Myocyte (in vitro differentiated cells): ENCODE results near the gene PCDH1. TPM values are rescaled to one million over a fixed set of nuclear protein-coding genes. Genes with fewer than 3 reads are reported as not detected.
"Not testable (repeated sequence)": the region's sequence is repeated elsewhere in the genome, so short reads cannot be mapped to it uniquely, and the experiment has no call there.

Experiments used
- DNase-seq: peaks from one replicate; pipeline ENCODE4 v3.0.0-alpha.2; 2012; ENCODE audit warnings: low read depth
- total RNA-seq: library from RNA; depleted of rRNA; stranded (reverse); fragments of >200 nt; gene quantifications from 2 replicates; pipeline ENCODE4 v1.2.3, GENCODE V29; 2014

The PCDH1 gene
- total RNA-seq, 1 donor from 2014 or later, result 0.11 TPM

DNA sequence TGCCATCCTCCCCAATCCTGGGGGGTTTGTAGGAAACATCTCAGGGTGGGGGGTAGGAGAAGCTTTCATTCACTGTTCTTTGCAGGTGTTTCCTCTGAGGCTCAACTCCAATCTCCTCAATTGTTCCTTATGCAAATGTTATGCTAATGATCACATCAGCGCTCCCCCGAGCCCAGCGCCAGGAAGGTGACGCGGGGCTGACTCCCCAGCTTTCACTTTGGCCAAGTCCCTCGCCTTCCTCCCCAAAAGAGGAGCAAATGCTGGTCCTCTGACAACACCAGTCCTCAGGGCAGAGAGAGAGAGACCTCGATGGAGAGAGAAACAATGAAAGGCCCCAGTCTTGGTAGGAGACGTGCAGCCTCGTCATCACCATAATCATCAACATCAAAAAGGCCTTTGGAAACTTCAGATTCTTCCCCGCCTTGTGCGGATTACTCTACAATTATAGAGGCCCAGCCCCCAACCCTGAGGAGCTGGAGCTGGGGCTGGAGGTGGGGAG is 39.1 kb downstream of the PCDH1 start:
- DNase-seq, result no peak

DNA sequence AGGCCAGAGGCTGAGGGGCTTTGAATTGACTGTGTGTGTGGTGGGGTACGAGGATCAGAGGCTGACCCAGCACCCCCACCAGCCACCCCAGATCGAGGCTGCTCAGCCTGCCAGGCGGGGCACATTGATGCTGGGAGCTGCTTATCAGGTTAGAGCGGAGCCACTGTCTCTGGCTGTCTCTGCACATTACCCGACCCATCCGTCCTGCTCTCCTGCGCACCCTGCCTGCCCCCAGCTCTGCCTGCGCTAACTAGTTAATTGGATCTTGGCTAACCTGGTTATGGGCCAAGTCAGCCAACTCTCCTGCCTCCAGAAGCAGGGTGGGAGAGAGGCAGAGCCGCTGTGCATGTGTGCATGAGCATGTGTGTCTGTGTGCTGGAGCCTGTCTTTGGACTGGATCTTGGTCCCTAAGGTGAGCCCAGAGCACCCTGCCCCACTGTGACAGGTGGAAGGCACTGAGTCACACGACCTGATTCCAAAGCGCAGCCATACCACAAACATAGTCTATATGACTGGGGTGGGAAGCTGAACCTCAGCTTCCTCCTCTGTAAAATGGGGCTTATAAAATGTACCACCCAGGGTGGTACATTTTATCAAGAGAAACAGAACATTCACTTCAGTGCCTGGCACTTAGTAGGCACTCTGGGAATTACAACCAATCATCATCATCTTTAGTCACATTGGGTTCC is 39.7 kb downstream of the PCDH1 start:
- DNase-seq, result no peak

DNA sequence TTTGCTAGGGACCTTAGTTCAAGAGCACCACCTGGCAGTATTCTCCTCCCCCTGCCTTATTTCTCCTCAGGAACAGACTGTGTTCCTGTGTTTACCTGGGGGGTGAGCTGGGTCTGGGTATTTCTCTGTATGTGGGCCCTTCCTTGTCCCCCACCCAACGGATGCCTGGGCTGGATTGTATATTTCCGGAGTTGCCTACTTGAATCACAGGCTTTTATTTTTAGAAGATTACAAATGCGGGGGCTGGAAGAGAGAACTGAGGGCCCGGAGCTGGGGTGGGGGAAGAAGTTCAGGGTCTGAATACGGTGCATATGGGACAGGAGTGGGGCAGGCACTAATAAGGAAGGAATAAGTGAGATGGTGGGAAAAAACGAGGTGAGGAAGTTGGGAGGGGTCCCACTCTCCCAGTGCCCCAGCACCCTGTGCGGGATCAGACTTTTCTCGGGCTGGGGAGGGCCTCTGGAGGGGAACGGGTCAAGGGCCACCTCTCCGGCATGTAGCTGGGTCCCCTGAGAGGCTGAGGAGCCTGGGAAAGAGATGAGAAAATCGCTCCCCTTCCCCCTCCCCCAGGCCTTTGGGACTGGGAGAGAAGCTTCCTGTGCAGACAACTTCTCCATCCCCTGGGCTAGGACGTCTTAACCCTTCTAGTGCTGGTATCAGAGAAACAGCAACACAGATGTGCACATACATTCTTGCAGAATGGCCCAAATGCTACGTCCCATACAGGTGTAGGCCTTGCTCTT is 42.1 kb downstream of the PCDH1 start:
- no peak for DNase-seq

GRCh38 chr5:141834331-141834730 is 43.9 kb downstream of the PCDH1 start:
- DNase-seq, result no peak

DNA sequence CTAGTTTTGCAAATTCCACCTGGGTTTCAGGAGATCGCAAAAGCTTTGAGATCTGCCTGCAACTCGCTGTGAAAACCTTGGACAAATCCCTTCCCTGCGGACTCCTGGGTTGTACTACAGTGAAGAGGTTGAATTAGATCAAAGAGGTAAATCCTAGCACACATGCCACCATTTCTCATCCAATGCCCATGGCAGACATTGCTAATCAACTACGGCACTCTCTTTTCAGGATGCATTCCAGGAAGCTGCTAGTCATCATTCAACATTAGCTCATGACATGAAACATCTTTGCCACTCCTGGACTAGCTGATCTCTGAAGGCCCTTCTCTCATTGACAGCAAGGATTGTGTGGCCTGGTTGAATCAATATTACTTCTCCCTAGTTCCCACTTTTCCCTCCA is 46.1 kb downstream of the PCDH1 start:
- no peak for DNase-seq

GRCh38 chr5:141828162-141828561 is 50.0 kb downstream of the PCDH1 start:
- DNase-seq, result no peak

DNA sequence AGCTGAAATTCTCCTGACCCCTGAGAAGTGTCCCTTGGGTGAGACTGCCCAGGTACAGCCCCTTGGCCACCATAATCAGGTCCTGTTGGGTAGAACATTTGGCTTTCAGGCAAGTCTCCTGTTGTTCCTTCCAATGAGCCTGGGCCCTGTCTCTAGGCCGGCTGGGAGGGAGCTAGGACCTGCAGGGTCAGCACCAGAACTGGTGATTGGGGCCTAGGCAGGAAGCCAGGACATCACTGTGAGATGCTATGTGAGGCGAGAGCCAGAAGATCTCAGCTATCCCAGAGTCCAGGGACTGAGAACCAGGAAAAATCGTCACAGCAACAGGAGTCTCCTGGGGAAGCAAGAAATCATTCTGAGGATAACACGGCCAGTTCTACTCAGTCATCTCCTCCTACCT is 51.5 kb downstream of the PCDH1 start:
- no peak for DNase-seq

DNA sequence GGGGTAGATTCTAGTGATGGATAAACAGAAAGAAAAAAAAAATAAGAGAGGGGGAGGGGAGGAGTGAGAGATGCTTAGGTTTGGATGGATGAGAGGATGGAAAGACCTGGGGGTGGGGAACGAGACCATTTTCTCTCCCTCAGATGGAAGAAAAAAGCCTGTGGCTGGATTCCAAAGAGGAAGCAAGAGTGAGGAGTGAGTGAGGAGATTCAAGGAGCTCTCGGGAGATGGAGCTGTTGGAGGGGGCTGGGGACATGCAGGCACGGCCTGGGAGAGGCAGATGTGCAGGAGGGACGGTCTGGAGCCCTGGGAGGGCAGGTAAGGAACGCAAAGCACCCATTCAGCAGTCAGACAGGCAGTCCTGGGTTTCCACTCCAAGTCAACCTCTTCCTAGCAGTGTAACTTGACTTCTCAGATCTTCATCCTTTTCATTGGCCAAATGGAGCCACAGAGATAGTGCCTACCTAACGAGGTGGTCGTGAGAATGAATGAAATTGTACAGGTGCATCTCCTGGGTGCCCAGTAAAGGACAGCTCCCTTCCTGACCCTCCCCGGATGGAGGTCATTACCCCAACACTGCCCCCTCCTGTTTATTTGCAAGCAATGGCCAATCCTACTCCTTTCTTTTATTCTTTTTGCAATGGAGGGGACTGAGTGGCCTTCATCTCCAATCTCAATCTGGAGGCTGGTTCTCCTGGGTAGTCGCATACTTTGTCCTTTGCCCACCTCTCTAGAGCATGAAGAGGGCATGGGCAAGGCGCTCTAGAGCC is 52.2 kb downstream of the PCDH1 start:
- DNase-seq, result no peak

GRCh38 chr5:141825241-141825671 is 53.0 kb downstream of the PCDH1 start:
- DNase-seq, result no peak

GRCh38 chr5:141824717-141825116 is 53.5 kb downstream of the PCDH1 start:
- DNase-seq, result no peak

DNA sequence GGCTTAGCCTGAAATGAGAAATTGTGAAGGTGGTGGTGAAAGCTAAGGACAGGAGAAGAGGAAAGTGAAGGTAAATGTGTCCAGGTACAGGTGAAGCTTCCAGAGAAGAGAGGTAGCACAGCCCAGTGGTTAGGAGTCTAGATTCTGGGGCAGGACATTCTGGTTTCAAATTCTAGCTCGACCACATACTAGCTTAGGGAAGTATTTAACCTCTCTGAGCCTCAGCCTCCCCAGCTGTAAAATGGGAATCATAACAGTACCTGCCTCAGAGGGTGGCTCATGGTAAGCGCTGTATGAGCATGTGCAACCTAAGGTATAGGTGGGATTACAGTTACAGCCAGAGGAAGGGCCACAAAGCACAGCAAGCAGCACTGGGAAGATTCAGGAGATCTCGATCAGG is 55.2 kb downstream of the PCDH1 start:
- DNase-seq, result no peak

DNA sequence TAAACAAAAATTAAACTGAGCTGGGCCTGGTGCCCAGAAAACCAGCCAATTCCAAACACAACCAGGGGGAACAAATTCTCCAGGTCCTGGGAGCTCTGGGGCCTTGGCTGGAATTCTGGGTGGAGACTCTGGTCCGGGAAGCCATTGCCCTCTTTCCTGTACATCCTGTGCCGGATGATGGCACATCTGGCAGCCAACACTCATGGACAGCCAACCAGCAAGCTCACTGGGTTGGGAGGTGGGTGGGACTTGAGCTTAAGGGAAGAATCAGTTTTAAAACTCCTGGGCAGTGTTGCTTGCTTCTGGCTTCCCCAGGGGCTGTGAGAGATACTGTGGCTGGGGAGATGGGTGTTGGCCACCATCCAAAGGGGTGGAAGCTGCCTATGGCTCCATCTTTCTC is 56.1 kb downstream of the PCDH1 start:
- no peak for DNase-seq

- peak; percentile 59 for DNase-seq
Measured at GRCh38 chr5:141821430-141821925, 56.7 kb downstream of the PCDH1 start.

- not testable (repeated sequence) for DNase-seq
Measured at GRCh38 chr5:141820686-141821085, 57.5 kb downstream of the PCDH1 start.

DNA sequence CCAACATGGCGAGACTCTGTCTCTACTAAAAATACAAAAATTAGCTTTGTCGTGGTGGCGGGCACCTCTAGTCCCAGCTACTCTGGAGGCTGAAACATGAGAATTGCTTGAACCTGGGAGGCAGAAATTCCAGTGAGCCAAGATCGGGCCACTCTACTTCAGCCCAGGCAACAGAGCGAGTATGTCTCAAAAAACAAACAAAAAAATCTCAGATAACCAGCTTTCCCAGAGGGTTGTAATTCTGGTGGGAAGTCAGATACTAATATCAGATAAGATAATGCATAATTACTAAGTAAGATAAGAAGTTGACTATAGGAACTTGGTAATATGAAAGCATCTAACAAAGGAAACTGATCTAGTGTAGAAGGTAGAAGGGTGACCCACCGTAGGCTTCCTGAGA is 60.6 kb downstream of the PCDH1 start:
- DNase-seq, result no peak

DNA sequence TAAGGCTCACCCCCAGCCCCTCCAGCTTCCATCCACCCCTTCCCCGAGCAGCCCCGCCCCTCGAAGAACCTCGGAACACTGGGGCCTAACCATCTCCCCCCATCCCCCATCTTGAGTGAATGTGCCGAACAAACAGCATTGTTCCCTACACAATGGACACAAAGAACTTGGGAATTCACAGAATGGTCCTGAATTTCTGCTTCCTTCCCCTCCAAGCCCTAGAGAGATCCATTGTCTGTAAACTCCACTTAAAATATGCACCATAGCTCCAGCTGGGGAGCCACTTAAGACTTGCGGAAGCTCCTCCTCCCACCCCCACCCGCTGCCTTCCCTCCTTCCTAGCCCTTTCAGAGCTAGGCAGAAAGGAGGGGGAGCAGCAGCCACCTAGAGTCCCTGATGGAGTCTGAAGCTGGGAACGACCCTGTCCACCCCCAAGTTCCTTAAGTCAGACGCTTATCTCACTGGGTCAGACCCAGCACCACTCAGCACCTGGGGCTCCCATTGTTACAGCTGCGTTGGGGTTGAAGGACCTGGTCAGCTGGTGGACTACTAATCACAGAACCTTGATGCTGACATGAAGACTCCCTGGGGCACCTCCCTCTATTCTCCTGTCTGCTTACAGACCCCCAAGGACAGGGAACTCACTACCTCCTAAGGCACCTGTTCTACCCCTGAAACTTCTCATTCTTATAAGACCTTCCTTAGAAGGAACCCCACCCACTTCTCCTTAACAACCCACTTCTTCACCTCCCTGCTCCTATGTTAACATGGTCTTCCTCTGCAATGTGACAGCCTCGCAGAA is 61.4 kb downstream of the PCDH1 start:
- DNase-seq, result no peak

DNA sequence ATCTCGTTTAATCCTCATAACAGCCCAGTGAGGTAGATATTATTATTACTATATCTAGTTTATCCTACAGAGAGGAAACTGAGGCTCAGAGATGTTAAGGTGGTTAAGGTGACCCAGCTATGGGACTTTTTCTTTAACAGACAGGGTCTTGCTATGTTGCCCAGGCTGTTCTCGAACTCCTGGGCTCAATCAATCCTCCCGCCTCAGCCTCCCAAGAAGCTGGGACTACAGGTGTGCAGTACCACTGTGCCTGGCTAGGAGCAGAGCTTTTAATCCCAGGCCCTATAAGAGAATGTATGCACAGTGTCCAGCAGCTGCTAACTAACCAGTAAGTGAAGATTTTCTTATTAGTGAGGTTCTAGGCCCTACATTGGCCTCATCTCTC is 62.4 kb downstream of the PCDH1 start:
- DNase-seq, result no peak

GRCh38 chr5:141815051-141815795 is 63.0 kb downstream of the PCDH1 start:
- DNase-seq, result no peak

GRCh38 chr5:141814064-141814964 is 63.9 kb downstream of the PCDH1 start:
- DNase-seq, result peak; percentile 29
